Measurements from ENCODE around the gene RAB25. TPM values are rescaled to one million over a fixed set of nuclear protein-coding genes. Genes with fewer than 3 reads are reported as not detected.
"Not testable (repeated sequence)": the region's sequence is repeated elsewhere in the genome, so short reads cannot be mapped to it uniquely, and the experiment has no call there.

RAB25 gene
- total RNA-seq, result not detected in 2 replicates

DNA sequence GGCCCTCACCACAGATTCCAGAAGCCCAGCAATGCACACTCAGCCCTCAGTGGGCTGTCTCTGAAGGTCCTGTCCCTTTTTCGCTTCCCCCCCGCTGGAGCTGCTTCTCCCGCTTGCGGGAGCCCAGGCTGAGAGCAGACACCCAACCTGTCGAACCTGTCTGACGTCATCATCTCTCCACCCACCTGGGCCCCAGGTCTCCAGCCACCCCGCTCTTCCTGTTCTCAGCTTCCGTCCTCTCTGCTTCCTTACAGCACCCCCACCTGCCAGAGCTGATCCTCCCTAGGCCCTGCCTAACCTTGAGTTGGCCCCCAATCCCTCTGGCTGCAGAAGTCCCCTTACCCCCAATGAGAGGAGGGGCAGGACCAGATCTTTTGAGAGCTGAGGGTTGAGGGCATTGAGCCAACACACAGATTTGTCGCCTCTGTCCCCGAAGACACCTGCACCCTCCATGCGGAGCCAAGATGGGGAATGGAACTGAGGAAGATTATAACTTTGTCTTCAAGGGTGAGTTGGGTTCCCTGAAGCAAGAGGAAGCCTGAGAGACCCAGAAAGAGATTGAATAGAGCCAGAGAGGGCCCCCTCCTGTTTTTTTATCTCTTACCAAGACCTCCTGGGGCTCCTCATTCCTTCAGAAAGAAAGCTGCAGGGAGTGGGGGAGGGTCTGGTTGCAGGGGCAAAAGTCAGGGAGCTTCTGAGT, at the start of gene RAB25:
RAB25 (plus strand) TSS at position 224 of the 700 bp plus-strand sequence; CDS start at position 465, 241 bp downstream.
- DNase-seq (ENCODE audit: extremely low read depth, low read depth, low spot score), result no peak

DNA sequence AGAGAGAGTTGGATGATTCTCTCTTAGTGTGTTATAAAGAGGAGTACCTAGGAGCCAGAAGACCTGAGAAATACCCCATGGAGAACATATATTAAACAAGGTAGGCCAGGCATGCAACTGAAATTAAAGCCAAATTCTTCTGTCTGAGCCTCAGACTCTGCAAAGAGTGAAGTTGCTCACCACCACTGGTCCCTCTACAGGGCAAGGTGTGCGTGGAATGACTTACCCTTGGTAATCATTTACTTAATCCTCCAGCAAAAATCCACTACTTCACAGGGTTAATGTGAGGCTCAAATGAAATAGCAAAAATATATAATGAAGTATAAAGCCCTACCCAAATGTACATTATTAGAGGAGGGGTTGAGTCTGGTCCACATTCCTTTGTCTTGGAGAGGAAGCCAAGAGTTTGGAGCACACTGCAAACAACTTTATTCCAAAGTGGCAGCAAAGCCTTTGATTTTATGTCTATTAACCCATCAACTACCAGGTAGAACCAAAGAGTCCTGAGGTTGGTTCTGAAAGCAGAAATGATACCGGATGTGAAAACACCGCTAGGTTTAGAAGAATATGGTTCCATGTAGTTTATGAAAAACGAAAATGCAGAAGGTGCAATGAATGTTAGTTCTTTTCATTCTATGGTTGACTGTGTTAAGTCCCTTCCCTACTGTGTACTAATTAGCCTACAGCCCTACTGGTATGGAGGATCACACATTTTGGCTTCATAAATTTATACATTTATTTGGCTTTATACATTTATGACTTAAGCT, 48.7 kb upstream of the RAB25 start:
- no peak for DNase-seq (ENCODE audit: extremely low read depth, low read depth, low spot score)

- no peak for DNase-seq (ENCODE audit: extremely low read depth, low read depth, low spot score)
Measured at GRCh38 chr1:156014829-156015228, 46.1 kb upstream of the RAB25 start.

- DNase-seq (ENCODE audit: extremely low read depth, low read depth, low spot score), result no peak
Measured at GRCh38 chr1:156019946-156020292, 41.0 kb upstream of the RAB25 start.

GRCh38 chr1:156020293-156021092, 40.5 kb upstream of the RAB25 start, which contains the start of gene SSR2:
Gene SSR2 (minus strand): TSS chr1:156020951. CDS start chr1:156020167, 784 bp downstream.
- DNase-seq (ENCODE audit: extremely low read depth, low read depth, low spot score), result peak; percentile 83

DNA sequence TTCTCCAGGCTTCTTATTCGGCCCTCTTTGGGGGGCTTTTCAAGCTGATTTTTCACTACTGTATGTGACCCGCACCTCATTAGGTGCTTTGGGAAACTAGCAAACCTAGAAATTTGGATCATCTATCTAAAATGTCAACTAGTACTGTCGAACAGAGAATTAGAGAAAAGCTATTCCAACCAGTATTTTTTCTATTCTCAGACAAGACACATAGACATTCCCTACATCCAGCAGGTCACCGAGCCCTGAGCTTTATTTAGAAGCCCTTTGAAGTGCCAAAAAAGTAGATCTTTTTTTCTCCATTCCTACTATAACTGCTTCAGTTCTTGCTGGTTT, 39.9 kb upstream of the RAB25 start:
- DNase-seq (ENCODE audit: extremely low read depth, low read depth, low spot score), result no peak

DNA sequence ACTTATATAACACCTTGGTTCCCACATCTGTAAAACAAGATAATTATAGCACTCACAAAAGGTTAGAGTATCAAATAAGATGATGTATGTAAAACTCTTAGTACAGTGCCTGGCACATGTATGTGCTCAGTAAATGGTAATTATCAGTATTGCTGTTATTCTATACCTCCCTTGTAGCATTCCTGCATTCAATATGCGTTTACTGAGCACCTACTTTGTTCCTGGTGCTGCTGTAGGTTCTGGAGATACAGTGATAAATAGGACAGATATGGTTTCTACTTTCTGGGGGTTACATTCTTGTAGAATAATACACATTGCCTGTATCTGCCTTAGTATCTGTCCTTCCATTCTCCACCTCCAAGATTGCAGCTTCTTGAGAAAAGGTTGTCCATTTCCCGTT, 39.0 kb upstream of the RAB25 start:
- DNase-seq (ENCODE audit: extremely low read depth, low read depth, low spot score), result no peak

DNA sequence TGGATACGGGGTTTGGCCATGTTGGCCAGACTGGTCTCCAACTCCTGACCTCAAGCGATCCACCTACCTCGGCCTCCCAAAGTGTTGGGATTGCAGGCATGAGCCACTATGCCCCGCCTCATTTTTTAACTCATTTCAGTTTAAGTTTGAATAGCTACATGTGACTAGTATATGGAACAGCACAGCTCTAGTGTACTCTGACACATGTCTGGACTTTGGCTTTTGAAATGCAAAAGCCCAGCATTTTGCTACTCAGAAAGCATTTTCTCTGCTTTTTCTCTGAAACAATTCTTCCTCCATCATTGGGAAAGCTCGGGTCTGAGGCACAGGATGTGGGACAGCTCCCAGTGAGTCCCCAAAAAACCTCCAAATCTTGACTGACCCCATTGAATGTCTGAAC, 36.2 kb upstream of the RAB25 start:
- DNase-seq (ENCODE audit: extremely low read depth, low read depth, low spot score), result no peak

DNA sequence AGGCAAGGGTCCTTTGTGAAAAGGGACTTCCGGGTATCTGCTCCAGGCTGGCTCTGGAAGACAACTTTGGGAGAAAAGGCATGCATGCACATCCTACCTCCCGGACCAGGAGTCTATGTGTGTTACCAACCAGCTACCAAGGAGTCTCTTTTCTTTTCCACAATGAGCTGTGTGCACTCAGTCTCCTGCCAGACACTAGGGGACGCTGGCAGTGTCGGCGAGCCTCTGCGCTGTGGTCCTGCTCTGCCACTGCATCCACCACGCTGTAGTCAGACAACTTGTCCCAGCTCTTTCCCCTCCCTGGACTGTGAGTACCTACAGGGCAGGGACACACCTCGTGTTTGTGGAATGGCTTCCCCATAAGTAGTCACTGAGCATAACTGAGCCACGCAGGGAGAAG, 35.1 kb upstream of the RAB25 start:
- DNase-seq (ENCODE audit: extremely low read depth, low read depth, low spot score), result no peak

- no peak for DNase-seq (ENCODE audit: extremely low read depth, low read depth, low spot score)
Measured at GRCh38 chr1:156026588-156026987, 34.4 kb upstream of the RAB25 start.

GRCh38 chr1:156033011-156033410, 27.9 kb upstream of the RAB25 start:
- no peak for DNase-seq (ENCODE audit: extremely low read depth, low read depth, low spot score)

DNA sequence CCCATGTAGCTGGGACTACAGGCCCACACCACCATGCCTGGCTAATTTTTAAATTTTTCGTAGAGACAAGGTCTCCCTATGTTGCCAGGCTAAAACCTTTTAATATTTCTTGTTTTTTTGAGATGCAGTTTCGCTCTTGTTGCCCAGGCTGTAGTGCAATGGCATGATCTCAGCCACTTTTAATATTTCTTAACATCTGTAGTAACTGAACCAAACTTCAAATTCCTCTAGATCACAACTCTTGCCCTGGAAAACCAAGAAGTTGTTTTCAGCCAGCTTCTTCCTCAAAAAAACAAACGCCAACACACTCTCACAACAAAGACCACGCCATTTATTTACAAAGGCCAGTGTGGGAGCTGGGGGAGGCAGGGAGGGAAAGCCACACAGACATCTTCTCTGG, 26.0 kb upstream of the RAB25 start:
- DNase-seq (ENCODE audit: extremely low read depth, low read depth, low spot score), result not testable (repeated sequence)

GRCh38 chr1:156042828-156043227, 18.1 kb upstream of the RAB25 start:
- DNase-seq (ENCODE audit: extremely low read depth, low read depth, low spot score), result no peak

- no peak for DNase-seq (ENCODE audit: extremely low read depth, low read depth, low spot score)
Measured at GRCh38 chr1:156045076-156045475, 15.9 kb upstream of the RAB25 start.

DNA sequence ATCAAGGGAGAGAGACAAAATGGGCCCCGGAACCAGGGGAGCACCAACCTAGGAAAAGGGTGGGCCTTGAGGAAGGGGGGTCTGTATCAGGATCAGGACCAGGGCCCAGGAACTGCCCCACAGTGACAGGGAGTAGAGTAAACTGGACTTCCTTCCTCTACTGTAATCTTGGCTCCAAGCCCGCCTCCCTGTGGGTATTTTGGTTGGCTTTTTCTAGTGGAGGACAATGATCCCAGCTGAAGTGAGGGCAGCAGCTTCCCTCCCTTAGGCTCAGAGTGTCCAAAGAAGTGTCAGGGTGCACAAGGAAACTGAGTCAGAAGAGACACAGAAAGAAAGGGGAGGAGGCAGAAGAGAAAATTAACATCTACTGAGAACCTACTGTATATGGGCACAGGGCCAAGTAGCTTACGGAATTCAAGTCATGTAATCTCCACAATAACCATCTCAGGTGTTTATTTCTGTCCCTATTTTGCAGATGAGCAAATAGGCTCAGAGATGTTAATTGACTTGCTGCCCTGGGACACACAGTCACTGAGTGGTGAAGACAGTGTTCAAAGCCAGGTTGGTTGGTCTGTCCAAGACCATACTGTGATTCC, 12.2 kb upstream of the RAB25 start:
- no peak for DNase-seq (ENCODE audit: extremely low read depth, low read depth, low spot score)

- DNase-seq (ENCODE audit: extremely low read depth, low read depth, low spot score), result no peak
Measured at GRCh38 chr1:156050376-156050775, 10.6 kb upstream of the RAB25 start.

DNA sequence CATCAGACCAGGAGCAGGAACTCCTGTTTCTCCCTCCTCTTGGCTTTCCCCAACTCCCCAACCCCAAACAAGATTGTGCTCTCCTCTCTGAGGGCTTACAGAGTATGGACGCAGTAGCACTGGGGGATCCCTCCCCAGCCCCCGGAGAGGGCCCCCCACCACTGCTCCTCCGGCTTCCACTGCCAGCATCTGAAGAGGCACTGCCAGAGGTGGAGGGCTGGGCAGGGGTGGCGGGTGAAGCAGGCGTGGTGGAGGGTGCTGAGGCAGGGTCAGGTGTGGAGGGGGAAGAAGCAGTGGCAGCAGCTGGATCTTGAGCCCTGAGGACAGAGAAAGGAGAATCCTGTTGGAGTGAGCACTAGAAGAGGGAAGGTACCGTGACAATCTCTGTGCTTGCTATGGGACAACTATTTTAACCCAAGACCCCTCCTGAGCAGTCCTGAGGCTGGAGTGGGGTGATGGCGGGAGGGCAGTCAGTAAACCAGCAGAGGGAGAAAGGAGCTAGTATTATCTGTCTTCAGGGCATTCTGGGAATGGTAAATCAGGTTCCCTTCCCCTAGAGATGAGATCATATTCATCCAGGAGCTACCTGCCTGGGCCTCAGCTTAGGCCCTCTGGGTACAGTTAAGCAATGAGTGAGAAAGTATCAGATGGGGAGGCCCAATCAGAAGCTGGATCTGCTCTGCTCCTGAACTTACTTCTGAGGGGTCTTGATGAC, 9.8 kb upstream of the RAB25 start:
- DNase-seq (ENCODE audit: extremely low read depth, low read depth, low spot score), result no peak

GRCh38 chr1:156052862-156053767, 7.8 kb upstream of the RAB25 start:
- DNase-seq (ENCODE audit: extremely low read depth, low read depth, low spot score), result no peak

GRCh38 chr1:156053768-156054499, 7.0 kb upstream of the RAB25 start, which contains the start of gene UBQLN4:
Gene UBQLN4 (minus strand): TSS chr1:156053798. CDS start chr1:156053701, 97 bp downstream.
- DNase-seq (ENCODE audit: extremely low read depth, low read depth, low spot score), result no peak
